ENCODE results near the gene XCL2. TPM values are rescaled to one million over a fixed set of nuclear protein-coding genes. Genes with fewer than 3 reads are reported as not detected.
"Not testable (repeated sequence)": the region's sequence is repeated elsewhere in the genome, so short reads cannot be mapped to it uniquely, and the experiment has no call there.

XCL2 gene
- polyA plus RNA-seq (2013, experiment 1 of 2): not detected
- polyA plus RNA-seq (2013, experiment 2 of 2): not detected

- H3K4me3 ChIP-seq (ENCODE audit: low read length); H3K9ac ChIP-seq (ENCODE audit: low read depth, low read length); H3K27ac ChIP-seq (ENCODE audit: low read depth, low read length); H3K27me3 ChIP-seq (ENCODE audit: insufficient read depth, low read length); H3K36me3 ChIP-seq (ENCODE audit: insufficient read depth, low read length); H3K4me1 ChIP-seq (ENCODE audit: insufficient read depth, low read length); H3K9me3 ChIP-seq (ENCODE audit: insufficient read depth, low read depth, low read length): not testable (repeated sequence)
- WGBS: 80% methylated on average over 3 of the region's 8 CpGs
Measured at GRCh38 chr1:168543840-168544498, at the start of gene XCL2. TSS of gene XCL2 (minus strand) at chr1:168543997. CDS start at chr1:168543964, 33 bp downstream.

- no peak overlapping the region for H3K4me3 ChIP-seq (ENCODE audit: low read length)
- H3K4me1 ChIP-seq (ENCODE audit: insufficient read depth, low read length): no peaks in the 10 kb centered on the region
- H3K27me3 ChIP-seq (ENCODE audit: insufficient read depth, low read length): no peaks in the 10 kb centered on the region
- H3K27ac ChIP-seq (ENCODE audit: low read depth, low read length): no peak overlapping the region
- WGBS: no CpG with 5 or more reads among the region's 2 CpGs
- H3K36me3 ChIP-seq (ENCODE audit: insufficient read depth, low read length): no peaks in the 10 kb centered on the region
- H3K9ac ChIP-seq (ENCODE audit: low read depth, low read length): no peak overlapping the region
- no peaks in the 10 kb centered on the region for H3K9me3 ChIP-seq (ENCODE audit: insufficient read depth, low read depth, low read length)
Measured at GRCh38 chr1:168591641-168592250, 47.9 kb upstream of the XCL2 start.

GRCh38 chr1:168591066-168591465 is 47.3 kb upstream of the XCL2 start:
- Histone ChIP-seq H3K36me3 (ENCODE audit: insufficient read depth, low read length) (no peaks in the 10 kb centered on the region), H3K27me3 (ENCODE audit: insufficient read depth, low read length) (no peaks in the 10 kb centered on the region), H3K4me3 (ENCODE audit: low read length) (no peak overlapping the region), H3K9me3 (ENCODE audit: insufficient read depth, low read depth, low read length) (no peaks in the 10 kb centered on the region), H3K9ac (ENCODE audit: low read depth, low read length) (no peak overlapping the region), H3K4me1 (ENCODE audit: insufficient read depth, low read length) (no peaks in the 10 kb centered on the region), H3K27ac (ENCODE audit: low read depth, low read length) (no peak overlapping the region)
- 93% methylated on average over 5 of the region's 5 CpGs for WGBS

GRCh38 chr1:168589167-168589566 is 45.4 kb upstream of the XCL2 start:
- Histone ChIP-seq H3K27me3 (ENCODE audit: insufficient read depth, low read length) (no peaks in the 10 kb centered on the region), H3K27ac (ENCODE audit: low read depth, low read length) (no peak overlapping the region), H3K9me3 (ENCODE audit: insufficient read depth, low read depth, low read length) (no peaks in the 10 kb centered on the region), H3K9ac (ENCODE audit: low read depth, low read length) (no peak overlapping the region), H3K36me3 (ENCODE audit: insufficient read depth, low read length) (no peaks in the 10 kb centered on the region), H3K4me3 (ENCODE audit: low read length) (no peak overlapping the region), H3K4me1 (ENCODE audit: insufficient read depth, low read length) (no peaks in the 10 kb centered on the region)
- WGBS: 100% methylated on average over 2 of the region's 2 CpGs

- Histone ChIP-seq H3K4me3 (ENCODE audit: low read length) (no peak overlapping the region), H3K4me1 (ENCODE audit: insufficient read depth, low read length) (no peaks in the 10 kb centered on the region), H3K27ac (ENCODE audit: low read depth, low read length) (no peak overlapping the region), H3K9ac (ENCODE audit: low read depth, low read length) (no peak overlapping the region), H3K36me3 (ENCODE audit: insufficient read depth, low read length) (no peaks in the 10 kb centered on the region), H3K9me3 (ENCODE audit: insufficient read depth, low read depth, low read length) (no peaks in the 10 kb centered on the region), H3K27me3 (ENCODE audit: insufficient read depth, low read length) (no peaks in the 10 kb centered on the region)
- 100% methylated on average over 1 of the region's 1 CpG for WGBS
Measured at GRCh38 chr1:168585937-168586336, 42.1 kb upstream of the XCL2 start.

GRCh38 chr1:168585191-168585590 is 41.4 kb upstream of the XCL2 start:
- no peak overlapping the region for H3K4me3 ChIP-seq (ENCODE audit: low read length)
- H3K27me3 ChIP-seq (ENCODE audit: insufficient read depth, low read length): no peaks in the 10 kb centered on the region
- WGBS: 79% methylated on average over 3 of the region's 3 CpGs
- no peak overlapping the region for H3K27ac ChIP-seq (ENCODE audit: low read depth, low read length)
- no peaks in the 10 kb centered on the region for H3K36me3 ChIP-seq (ENCODE audit: insufficient read depth, low read length)
- no peaks in the 10 kb centered on the region for H3K4me1 ChIP-seq (ENCODE audit: insufficient read depth, low read length)
- no peak overlapping the region for H3K9ac ChIP-seq (ENCODE audit: low read depth, low read length)
- H3K9me3 ChIP-seq (ENCODE audit: insufficient read depth, low read depth, low read length): no peaks in the 10 kb centered on the region

- H3K4me3 ChIP-seq (ENCODE audit: low read length): no peak overlapping the region
- no peaks in the 10 kb centered on the region for H3K4me1 ChIP-seq (ENCODE audit: insufficient read depth, low read length)
- H3K9me3 ChIP-seq (ENCODE audit: insufficient read depth, low read depth, low read length): no peaks in the 10 kb centered on the region
- H3K27me3 ChIP-seq (ENCODE audit: insufficient read depth, low read length): no peaks in the 10 kb centered on the region
- H3K27ac ChIP-seq (ENCODE audit: low read depth, low read length): no peak overlapping the region
- WGBS: 87% methylated on average over 6 of the region's 6 CpGs
- no peaks in the 10 kb centered on the region for H3K36me3 ChIP-seq (ENCODE audit: insufficient read depth, low read length)
- H3K9ac ChIP-seq (ENCODE audit: low read depth, low read length): no peak overlapping the region
Measured at GRCh38 chr1:168583571-168583970, 39.8 kb upstream of the XCL2 start.

GRCh38 chr1:168582688-168583336 is 39.0 kb upstream of the XCL2 start:
- H3K4me3 ChIP-seq (ENCODE audit: low read length): no peak overlapping the region
- H3K27ac ChIP-seq (ENCODE audit: low read depth, low read length): no peak overlapping the region
- H3K4me1 ChIP-seq (ENCODE audit: insufficient read depth, low read length): no peaks in the 10 kb centered on the region

GRCh38 chr1:168581817-168582572 is 38.2 kb upstream of the XCL2 start:
- Histone ChIP-seq H3K4me1 (ENCODE audit: insufficient read depth, low read length) (no peaks in the 10 kb centered on the region), H3K27ac (ENCODE audit: low read depth, low read length) (no peak overlapping the region), H3K9ac (ENCODE audit: low read depth, low read length) (no peak overlapping the region), H3K27me3 (ENCODE audit: insufficient read depth, low read length) (no peaks in the 10 kb centered on the region), H3K9me3 (ENCODE audit: insufficient read depth, low read depth, low read length) (no peaks in the 10 kb centered on the region), H3K36me3 (ENCODE audit: insufficient read depth, low read length) (no peaks in the 10 kb centered on the region), H3K4me3 (ENCODE audit: low read length) (no peak overlapping the region)
- 98% methylated on average over 3 of the region's 4 CpGs for WGBS

More at GRCh38 chr1:168582688-168583336, 39.0 kb upstream of the XCL2 start:
- H3K9ac ChIP-seq (ENCODE audit: low read depth, low read length): no peak overlapping the region
- H3K9me3 ChIP-seq (ENCODE audit: insufficient read depth, low read depth, low read length): no peaks in the 10 kb centered on the region
- WGBS: 84% methylated on average over 6 of the region's 6 CpGs
- H3K27me3 ChIP-seq (ENCODE audit: insufficient read depth, low read length): no peaks in the 10 kb centered on the region
- H3K36me3 ChIP-seq (ENCODE audit: insufficient read depth, low read length): no peaks in the 10 kb centered on the region

- 94% methylated on average over 6 of the region's 7 CpGs for WGBS
- H3K4me3 ChIP-seq (ENCODE audit: low read length); H3K9me3 ChIP-seq (ENCODE audit: insufficient read depth, low read depth, low read length); H3K4me1 ChIP-seq (ENCODE audit: insufficient read depth, low read length); H3K27ac ChIP-seq (ENCODE audit: low read depth, low read length); H3K27me3 ChIP-seq (ENCODE audit: insufficient read depth, low read length); H3K36me3 ChIP-seq (ENCODE audit: insufficient read depth, low read length); H3K9ac ChIP-seq (ENCODE audit: low read depth, low read length): not testable (repeated sequence)
Measured at GRCh38 chr1:168580991-168581390, 37.2 kb upstream of the XCL2 start.

GRCh38 chr1:168580290-168580689 is 36.5 kb upstream of the XCL2 start:
- H3K27ac ChIP-seq (ENCODE audit: low read depth, low read length); H3K9me3 ChIP-seq (ENCODE audit: insufficient read depth, low read depth, low read length); H3K4me3 ChIP-seq (ENCODE audit: low read length); H3K4me1 ChIP-seq (ENCODE audit: insufficient read depth, low read length); H3K27me3 ChIP-seq (ENCODE audit: insufficient read depth, low read length); H3K36me3 ChIP-seq (ENCODE audit: insufficient read depth, low read length); H3K9ac ChIP-seq (ENCODE audit: low read depth, low read length): not testable (repeated sequence)
- WGBS: 100% methylated on average over 2 of the region's 2 CpGs
